Lung (tissue), 12 donors: ENCODE results near the gene CRY2. TPM values are rescaled to one million over a fixed set of nuclear protein-coding genes. Genes with fewer than 3 reads are reported as not detected.

Source experiments
- ATAC-seq: fragments of 200-7000 bp; cut with Tn5 transposase; one replicate; pipeline ENCODE4 v1.9.1; 2020; ENCODE audit warnings: moderate number of reproducible peaks; ENCODE audit not compliant: insufficient read depth, low FRiP score
- DNase-seq, 3 donors: peaks; one replicate each; pipeline ENCODE4 v3.0.0-alpha.2; 2013 to 2017
- H3K27ac ChIP-seq, 2 donors: one replicate each; pipeline ENCODE4 v1.5.1; 2013; ENCODE audit warnings: mild to moderate bottlenecking in 2 of 2, moderate library complexity in 2 of 2, control low read depth in 1 of 2, inconsistent platforms in 1 of 2, low read depth in 1 of 2, low read length in 1 of 2
- H3K27me3 ChIP-seq, 3 donors: one replicate each; pipeline ENCODE4 v1.5.1; 2013; ENCODE audit warnings: low read length in 2 of 3; ENCODE audit not compliant: control insufficient read depth in 3 of 3, insufficient read depth in 3 of 3
- H3K36me3 ChIP-seq, 4 donors: one replicate each; pipeline ENCODE4 v1.5.1; 2013; ENCODE audit warnings: low read length in 4 of 4, mild to moderate bottlenecking in 1 of 4, moderate library complexity in 1 of 4; ENCODE audit not compliant: control insufficient read depth in 4 of 4, insufficient read depth in 4 of 4
- H3K4me1 ChIP-seq, 5 donors: one replicate each; pipeline ENCODE4 v1.5.1; 2013; ENCODE audit warnings: low read length in 5 of 5, mild to moderate bottlenecking in 2 of 5, moderate library complexity in 1 of 5; ENCODE audit not compliant: control insufficient read depth in 5 of 5, insufficient read depth in 5 of 5
- H3K4me3 ChIP-seq: one replicate; pipeline ENCODE4 v1.5.1; 2013; ENCODE audit warnings: mild to moderate bottlenecking, control low read depth, moderate library complexity
- H3K9ac ChIP-seq, 2 donors: one replicate each; pipeline ENCODE4 v1.5.1; 2013; ENCODE audit warnings: low read length in 2 of 2, control low read depth in 1 of 2; ENCODE audit not compliant: insufficient read depth in 1 of 2
- H3K9me3 ChIP-seq, 4 donors: one replicate each; pipeline ENCODE4 v1.5.1; 2013; ENCODE audit warnings: low read length in 3 of 4, mild to moderate bottlenecking in 1 of 4, moderate library complexity in 1 of 4; ENCODE audit not compliant: control insufficient read depth in 4 of 4, insufficient read depth in 3 of 4
- CTCF ChIP-seq: IDR thresholded peaks from 2 replicates; pipeline ENCODE4 v1.5.1; 2012; ENCODE audit warnings: mild to moderate bottlenecking; ENCODE audit errors: control extremely low read depth, extremely low read depth
- WGBS, 2 donors: extraction: QIAGEN DNeasy Blood & Tissue Kit; methylation state at CpG; one replicate each; pipeline ENCODE4 v1.1.7; 2013; 5-methylcytosine and 5-hydroxymethylcytosine counted together
- polyA plus RNA-seq, 2 donors: library from polyadenylated mRNA; stranded (reverse); fragments of 200-250 nt; gene quantifications; one replicate each; pipeline ENCODE4 v1.2.1, GENCODE V29; 2013
- total RNA-seq, 2 donors: library from RNA; depleted of rRNA in 1 of 2; stranded (reverse); fragments of >200 nt in 1 of 2; gene quantifications; one replicate each; pipeline ENCODE4 v1.2.1, GENCODE V29; 2014 to 2021
- donor health status: control.
- donor health status: control.
- donor health status: Bipolar disorder and iron deficiency.
- donor health status: healthy.
- donor health status: DM: yes; HTN: yes; CAD: no.

Gene CRY2
- total and polyA plus RNA-seq, 4 donors = 16.2 to 55.0 (median 34.2) TPM

DNA sequence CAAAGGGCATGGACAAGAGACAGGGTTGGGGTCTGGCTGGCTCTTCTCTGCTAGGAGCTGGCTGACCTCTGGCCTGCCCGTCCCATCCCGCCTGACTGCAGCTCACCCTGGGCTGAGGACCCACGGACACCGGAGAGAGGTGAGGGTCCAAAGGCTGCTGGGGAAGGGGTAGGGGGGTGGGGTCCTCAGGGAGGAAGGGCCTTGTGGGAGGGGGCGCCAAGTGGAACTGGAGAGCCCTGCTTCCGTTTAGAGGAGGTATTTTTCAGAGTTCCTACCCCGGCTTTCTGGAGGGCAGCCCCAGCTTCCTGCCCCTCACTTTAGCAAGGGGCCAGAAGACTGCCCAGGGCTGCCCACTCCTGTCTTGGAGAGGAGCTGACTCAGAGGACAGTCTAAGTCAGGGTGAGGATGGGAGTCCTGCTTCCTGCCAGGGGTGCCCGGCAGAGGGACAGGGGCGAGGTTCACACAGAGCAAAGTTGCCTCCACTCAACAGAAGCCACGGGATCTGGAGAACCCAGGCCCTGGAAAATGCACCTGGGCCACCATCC, 82.3 kb downstream of the CRY2 start:
- no peaks in the 10 kb centered on the region for H3K9me3 ChIP-seq
- H3K9ac ChIP-seq = no peak overlapping the region
- H3K27me3 ChIP-seq = peaks cover 0 to 2% (median 2%) of the 10 kb centered on the region in 3 donors
- no peak overlapping the region for H3K27ac ChIP-seq
- no peak overlapping the region for H3K4me3 ChIP-seq
- ATAC-seq (no peak), DNase-seq (no peak)
- TF ChIP-seq CTCF = no peak
- H3K4me1 ChIP-seq = peaks cover 0 to 6% (median 0%) of the 10 kb centered on the region in 5 donors
- peaks cover 4 to 23% (median 6%) of the 10 kb centered on the region in 4 donors for H3K36me3 ChIP-seq
- WGBS, 2 donors = 62 to 76% methylated on average over 10 of the region's 10 CpGs

DNA sequence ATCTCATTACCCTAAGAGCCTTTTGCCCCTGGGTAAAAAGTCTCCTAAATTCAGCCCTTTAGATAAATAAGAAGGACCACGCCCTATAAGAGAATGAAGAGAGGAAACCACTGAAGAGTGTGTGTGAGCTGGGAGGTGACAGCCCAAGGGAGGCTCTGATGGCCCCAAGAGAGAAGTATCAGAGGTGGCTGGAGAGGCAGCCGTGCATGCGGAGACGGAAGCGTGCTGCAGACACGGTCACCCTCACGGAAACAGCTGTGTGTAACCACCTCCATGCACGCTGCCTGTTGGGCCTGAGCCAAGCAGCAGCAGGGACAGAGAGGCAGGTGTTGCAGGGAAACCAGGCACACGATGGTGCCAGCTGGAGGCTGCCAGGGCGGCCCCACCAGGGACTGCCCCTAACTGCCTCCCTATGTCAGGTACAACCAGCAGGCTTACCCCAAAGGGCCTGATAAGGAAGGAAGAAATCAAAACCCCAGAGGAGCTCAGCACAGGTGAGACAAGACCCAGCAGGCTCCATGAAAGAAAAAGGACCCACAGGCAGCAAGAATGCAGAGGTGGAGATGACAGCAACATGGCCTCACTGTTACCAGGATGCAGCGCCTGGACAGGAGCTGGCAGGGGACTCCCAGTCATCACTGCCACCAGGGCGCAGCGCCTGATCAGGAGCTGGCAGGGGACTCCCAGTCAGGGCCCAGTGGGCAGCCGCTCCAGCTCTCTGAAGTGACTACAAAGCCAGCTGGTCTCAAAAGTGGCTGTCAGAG, 82.9 kb downstream of the CRY2 start:
- H3K9ac ChIP-seq = no peak overlapping the region
- no peak for TF ChIP-seq CTCF
- no peak overlapping the region for H3K4me3 ChIP-seq
- ATAC-seq (no peak), DNase-seq (no peak)
- peaks cover 0 to 2% (median 0%) of the 10 kb centered on the region in 3 donors for H3K27me3 ChIP-seq
- H3K4me1 ChIP-seq = peaks cover 0 to 6% (median 0%) of the 10 kb centered on the region in 5 donors
- H3K9me3 ChIP-seq = no peaks in the 10 kb centered on the region
- H3K27ac ChIP-seq = peak overlapping the region in 1 of 2 donors; percentile 12
- peaks cover 6 to 30% (median 9%) of the 10 kb centered on the region in 4 donors for H3K36me3 ChIP-seq
- WGBS, 2 donors = 54 to 56% methylated on average over 14 of the region's 14 CpGs

- Histone ChIP-seq H3K4me3 (no peak overlapping the region), H3K9ac (no peak overlapping the region), H3K4me1 (peaks cover 0 to 6% (median 0%) of the 10 kb centered on the region in 5 donors), H3K27ac (no peak overlapping the region), H3K27me3 (no peaks in the 10 kb centered on the region), H3K9me3 (no peaks in the 10 kb centered on the region), H3K36me3 (peaks cover 6 to 34% (median 12%) of the 10 kb centered on the region in 4 donors)
- no peak for DNase-seq
- TF ChIP-seq CTCF = no peak
- ATAC-seq = no peak
- 88 to 92% methylated on average over 8 of the region's 8 CpGs for WGBS, 2 donors
These were observed 83.8 kb downstream of the CRY2 start for GRCh38 chr11:45930951-45931570.
